Keratinocyte (primary cell): ENCODE measurements around the gene RHNO1. TPM values are rescaled to one million over a fixed set of nuclear protein-coding genes. Genes with fewer than 3 reads are reported as not detected.

Experiments used
- DNase-seq: peaks from one replicate; pipeline ENCODE4 v3.0.0-alpha.2; 2011; ENCODE audit warnings: low read depth, missing footprints, low spot score
- FAIRE-seq: peaks from 2 replicates; lab custom pipeline; 2011; peaks lifted over from hg19 to GRCh38; lab: Jason Lieb, UNC
- H2AFZ ChIP-seq: 2 replicates; pipeline ENCODE4 v1.6.0; 2012; ENCODE audit warnings: low read length, control low read depth, inconsistent platforms; ENCODE audit not compliant: control insufficient read depth
- H3K27ac ChIP-seq: 2 replicates; pipeline ENCODE4 v1.5.1; 2011; ENCODE audit warnings: low read length; ENCODE audit not compliant: control insufficient read depth, insufficient read depth
- H3K27me3 ChIP-seq: 3 replicates; pipeline ENCODE4 v1.6.0; 2011; ENCODE audit warnings: low read length; ENCODE audit not compliant: control insufficient read depth, insufficient read depth; ENCODE audit errors: extremely low read depth
- H3K36me3 ChIP-seq, 2 experiments: 2 replicates in 1 of 2; 3 replicates in 1 of 2; pipeline ENCODE4 v1.5.1; 2011; ENCODE audit warnings: low read length in 2 of 2, mild to moderate bottlenecking in 1 of 2; ENCODE audit not compliant: control insufficient read depth in 2 of 2, insufficient read depth in 2 of 2; ENCODE audit errors: extremely low read depth in 1 of 2
- H3K4me1 ChIP-seq: 3 replicates; pipeline ENCODE4 v1.5.1; 2011; ENCODE audit warnings: low read length; ENCODE audit not compliant: control insufficient read depth, insufficient read depth; ENCODE audit errors: extremely low read depth
- H3K4me2 ChIP-seq: 3 replicates; pipeline ENCODE4 v1.6.0; 2011; ENCODE audit warnings: low read depth, low read length; ENCODE audit not compliant: control insufficient read depth, insufficient read depth; ENCODE audit errors: extremely low read depth
- H3K4me3 ChIP-seq, 3 experiments: fragments of 200-600 bp in 1 of 3; sonication (generic) in 1 of 3; 2 replicates in 2 of 3; 3 replicates in 1 of 3; pipeline ENCODE4 v1.5.1; 2011 to 2016; ENCODE audit warnings: low read length in 3 of 3, mild to moderate bottlenecking in 3 of 3, control low read depth in 2 of 3, inconsistent platforms in 1 of 3, low read depth in 1 of 3, mixed read lengths in 1 of 3, mixed run types in 1 of 3, moderate library complexity in 1 of 3; ENCODE audit not compliant: control insufficient read depth in 2 of 3, insufficient read depth in 2 of 3; ENCODE audit errors: extremely low read depth in 1 of 3
- H3K79me2 ChIP-seq: 2 replicates; pipeline ENCODE4 v1.6.0; 2012; ENCODE audit warnings: low read length; ENCODE audit not compliant: control insufficient read depth, insufficient read depth
- H3K9ac ChIP-seq: 3 replicates; pipeline ENCODE4 v1.6.0; 2011; ENCODE audit warnings: low read length; ENCODE audit not compliant: control insufficient read depth, insufficient read depth; ENCODE audit errors: extremely low read depth
- H3K9me1 ChIP-seq: 3 replicates; pipeline ENCODE4 v1.6.0; 2011; ENCODE audit warnings: low read length; ENCODE audit not compliant: control insufficient read depth, insufficient read depth; ENCODE audit errors: extremely low read depth
- H3K9me3 ChIP-seq: 2 replicates; pipeline ENCODE4 v1.5.1; 2012; ENCODE audit warnings: low read depth, low read length; ENCODE audit not compliant: control insufficient read depth
- H4K20me1 ChIP-seq: 3 replicates; pipeline ENCODE4 v1.6.0; 2011; ENCODE audit warnings: low read length; ENCODE audit not compliant: control insufficient read depth, insufficient read depth; ENCODE audit errors: extremely low read depth
- EZH2 ChIP-seq: IDR thresholded peaks from one replicate; pipeline ENCODE4 v1.6.1; 2012; ENCODE audit warnings: inconsistent platforms, mild to moderate bottlenecking, low read length, moderate library complexity
- dilution Hi-C: fragments of 300-500 bp; cut with MboI; formaldehyde crosslinking; loops from one replicate; pipeline ENCODE4 v1.7.0; 2020; ENCODE audit warnings: low sequenced_read_pairs; ENCODE audit not compliant: extremely low pct_ligation_motif_present
- polyA plus RNA-seq, 5 experiments: library from polyadenylated mRNA; depleted of rRNA in 3 of 5; stranded (reverse) in 3 of 5; stranded (forward) in 1 of 5; unstranded in 1 of 5; fragments of >200 nt; gene quantifications; 1 replicate in 1 of 5; 2 replicates in 3 of 5; 3 replicates in 1 of 5; pipeline versions ENCODE4 v1.2.1 to v1.2.3, GENCODE V29; 2011 to 2012; ENCODE audit warnings: missing spikeins in 2 of 5, low read depth in 1 of 5, low replicate concordance in 1 of 5
- TF ChIP-seq, protein P1 (sequence below), 3 experiments: IDR thresholded peaks in 1 of 3; conservative IDR thresholded peaks in 1 of 3; optimal IDR thresholded peaks in 1 of 3; 2 replicates in 2 of 3; 3 replicates in 1 of 3; pipeline versions ENCODE3 to v1.5.1; 2011; ENCODE audit warnings: low read length in 3 of 3, mild to moderate bottlenecking in 3 of 3, moderate library complexity in 2 of 3, control low read depth in 1 of 3, inconsistent platforms in 1 of 3; ENCODE audit not compliant: insufficient read depth in 2 of 3; ENCODE audit errors: extremely low read depth in 1 of 3

The RHNO1 gene
- polyA plus RNA-seq, 1 donor (not counting 4 experiments of a cell fraction or from before 2014, with no cell fraction given), result 25.6 TPM

DNA sequence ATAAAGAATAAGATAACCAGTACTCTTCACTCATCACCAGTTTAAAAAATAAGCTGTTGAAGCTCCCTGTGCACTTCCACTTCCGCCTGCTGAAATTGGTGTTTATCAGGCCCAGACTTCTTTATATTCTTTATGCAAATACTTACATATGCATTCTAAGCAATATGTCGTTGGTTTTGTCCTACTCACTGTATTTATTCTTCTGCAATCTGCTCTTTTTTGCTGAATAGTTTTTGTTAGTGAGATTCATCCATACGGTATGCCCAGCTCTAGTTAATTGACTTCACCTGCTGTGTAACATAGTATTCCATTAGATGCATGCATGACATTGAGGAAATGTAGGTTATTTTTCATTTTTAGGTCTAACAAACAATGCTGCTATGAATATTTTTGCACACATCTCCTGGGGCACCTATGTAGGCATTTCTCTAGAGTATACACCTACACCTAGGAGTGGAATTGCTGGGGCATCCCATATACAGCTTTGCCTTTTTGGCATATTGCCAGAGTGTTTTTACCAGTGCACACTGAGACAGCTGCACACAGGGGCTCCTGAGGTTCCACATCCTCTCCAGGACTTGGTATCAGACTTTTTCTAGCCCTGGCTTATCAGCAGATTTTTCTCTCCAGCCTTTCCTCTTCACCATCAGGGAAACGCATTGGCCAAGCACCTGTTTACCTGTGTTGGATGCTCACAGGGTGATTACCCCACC is 41.2 kb upstream of the RHNO1 start:
- Histone ChIP-seq H3K9me3 (no peaks in the 10 kb centered on the region), H3K27me3 (no peaks in the 10 kb centered on the region), H3K79me2 (no peaks in the 10 kb centered on the region), H3K4me2 (no peak overlapping the region), H3K4me1 (peaks cover 5% of the 10 kb centered on the region), H3K36me3 (peaks cover 0 to 2% of the 10 kb centered on the region in 2 experiments), H4K20me1 (no peaks in the 10 kb centered on the region), H3K9ac (no peak overlapping the region), H2AFZ (no peak overlapping the region), H3K4me3 (no peak overlapping the region), H3K27ac (no peak overlapping the region), H3K9me1 (no peaks in the 10 kb centered on the region)
- dilution Hi-C loops, result no loop called here
- FAIRE-seq (peak; percentile 29), DNase-seq (no peak)
- TF ChIP-seq, protein P1, sequence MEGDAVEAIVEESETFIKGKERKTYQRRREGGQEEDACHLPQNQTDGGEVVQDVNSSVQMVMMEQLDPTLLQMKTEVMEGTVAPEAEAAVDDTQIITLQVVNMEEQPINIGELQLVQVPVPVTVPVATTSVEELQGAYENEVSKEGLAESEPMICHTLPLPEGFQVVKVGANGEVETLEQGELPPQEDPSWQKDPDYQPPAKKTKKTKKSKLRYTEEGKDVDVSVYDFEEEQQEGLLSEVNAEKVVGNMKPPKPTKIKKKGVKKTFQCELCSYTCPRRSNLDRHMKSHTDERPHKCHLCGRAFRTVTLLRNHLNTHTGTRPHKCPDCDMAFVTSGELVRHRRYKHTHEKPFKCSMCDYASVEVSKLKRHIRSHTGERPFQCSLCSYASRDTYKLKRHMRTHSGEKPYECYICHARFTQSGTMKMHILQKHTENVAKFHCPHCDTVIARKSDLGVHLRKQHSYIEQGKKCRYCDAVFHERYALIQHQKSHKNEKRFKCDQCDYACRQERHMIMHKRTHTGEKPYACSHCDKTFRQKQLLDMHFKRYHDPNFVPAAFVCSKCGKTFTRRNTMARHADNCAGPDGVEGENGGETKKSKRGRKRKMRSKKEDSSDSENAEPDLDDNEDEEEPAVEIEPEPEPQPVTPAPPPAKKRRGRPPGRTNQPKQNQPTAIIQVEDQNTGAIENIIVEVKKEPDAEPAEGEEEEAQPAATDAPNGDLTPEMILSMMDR (optimal IDR thresholded peaks at IDR 0.05 in 1 of 3, IDR thresholded peaks at IDR 0.05 in 1 of 3, conservative IDR thresholded peaks at IDR 0.05 in 1 of 3; ENCODE audit: extremely low read depth in 1 of 3, insufficient read depth in 2 of 3, low read length in 3 of 3), result no peak
- no peak for TF ChIP-seq EZH2

DNA sequence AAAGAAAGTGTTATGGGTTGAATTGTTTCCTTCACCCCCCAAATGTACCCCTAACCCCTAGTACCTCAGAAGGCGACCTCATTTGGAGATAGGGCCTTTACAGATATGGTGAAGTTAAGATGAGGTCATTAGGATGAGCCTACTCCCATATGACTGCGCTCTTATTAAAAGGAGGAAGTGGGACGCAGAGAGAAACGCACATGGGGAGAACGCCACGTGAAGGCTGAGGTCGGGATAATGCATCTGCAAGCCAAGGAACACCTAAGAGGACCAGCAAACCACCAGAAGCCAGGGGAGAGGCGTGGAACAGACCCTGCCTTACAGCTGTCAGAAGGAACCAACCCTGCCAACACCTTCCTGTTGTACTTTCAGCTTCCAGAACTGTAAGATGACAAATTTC is 40.4 kb upstream of the RHNO1 start:
- peaks cover 0 to 2% of the 10 kb centered on the region in 2 experiments for H3K36me3 ChIP-seq
- no peaks in the 10 kb centered on the region for H4K20me1 ChIP-seq
- no peak overlapping the region for H3K27ac ChIP-seq
- TF ChIP-seq, protein P1 (optimal IDR thresholded peaks at IDR 0.05 in 1 of 3, IDR thresholded peaks at IDR 0.05 in 1 of 3, conservative IDR thresholded peaks at IDR 0.05 in 1 of 3; ENCODE audit: extremely low read depth in 1 of 3, insufficient read depth in 2 of 3, low read length in 3 of 3), result no peak
- no peak for TF ChIP-seq EZH2
- no peaks in the 10 kb centered on the region for H3K9me1 ChIP-seq
- H3K4me2 ChIP-seq, result no peak overlapping the region
- no peaks in the 10 kb centered on the region for H3K79me2 ChIP-seq
- no peaks in the 10 kb centered on the region for H3K27me3 ChIP-seq
- peaks cover 5% of the 10 kb centered on the region for H3K4me1 ChIP-seq
- dilution Hi-C loops, result no loop called here
- no peak overlapping the region for H3K9ac ChIP-seq
- no peak for FAIRE-seq
- no peak overlapping the region for H2AFZ ChIP-seq
- no peak for DNase-seq
- H3K9me3 ChIP-seq, result no peaks in the 10 kb centered on the region
- no peak overlapping the region for H3K4me3 ChIP-seq
